ENCODE measurements around the gene AUTS2.
"Not testable (repeated sequence)": the region's sequence is repeated elsewhere in the genome, so short reads cannot be mapped to it uniquely, and the experiment has no call there.

Gene AUTS2

DNA sequence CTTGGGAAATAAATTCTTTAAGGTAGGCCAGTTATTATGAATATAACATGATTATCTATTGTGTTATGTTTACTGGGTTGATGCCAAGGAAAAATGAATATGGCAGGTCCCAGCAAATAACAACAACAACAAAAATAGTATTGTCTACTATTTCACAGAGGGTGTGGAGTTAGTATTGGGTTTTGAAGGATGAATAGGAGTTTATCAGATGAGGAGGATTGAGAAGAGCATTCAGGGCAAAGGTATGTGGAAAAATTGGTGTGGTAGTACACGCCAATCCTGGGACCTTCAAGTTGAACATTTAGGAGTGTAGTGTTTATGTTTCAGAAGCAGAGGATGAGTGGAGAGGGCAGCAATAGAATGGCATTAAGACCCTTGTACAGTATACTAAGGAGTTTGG, 671.9 kb downstream of the AUTS2 start:
- no peaks in the 10 kb centered on the region for H3F3A ChIP-seq (ENCODE audit: insufficient read depth, low read length)
- no peaks in the 10 kb centered on the region for H3K79me2 ChIP-seq (ENCODE audit: insufficient read depth, low read length)
- H3K36me3 ChIP-seq (ENCODE audit: insufficient read depth, low read length) = no peaks in the 10 kb centered on the region
- no peaks in the 10 kb centered on the region for H4K20me1 ChIP-seq (ENCODE audit: insufficient read depth, low read length)
- no peaks in the 10 kb centered on the region for H3K27me3 ChIP-seq (ENCODE audit: insufficient read depth, low read length)
- H3K4me1 ChIP-seq (ENCODE audit: insufficient read depth, low read length, severe bottlenecking) = no peaks in the 10 kb centered on the region
- H3K4me3 ChIP-seq (ENCODE audit: low read depth, low read length, poor library complexity, severe bottlenecking) = no peak overlapping the region
- no peak for TF ChIP-seq CTCF (IDR thresholded peaks at IDR 0.05; ENCODE audit: low read length)
- no peak for TF ChIP-seq EZH2 (IDR thresholded peaks at IDR 0.05; ENCODE audit: borderline replicate concordance, low read length)
- no peak overlapping the region for H3K9ac ChIP-seq (ENCODE audit: low read length)
- H2AFZ ChIP-seq (ENCODE audit: low read length) = no peak overlapping the region
- no peak overlapping the region for H3K4me2 ChIP-seq (ENCODE audit: low read length)
- H3K9me3 ChIP-seq (ENCODE audit: low read length) = no peaks in the 10 kb centered on the region
- no peaks in the 10 kb centered on the region for H3K9me2 ChIP-seq (ENCODE audit: low read depth, low read length)
- no peak overlapping the region for H3K27ac ChIP-seq (ENCODE audit: low read depth, low read length, poor library complexity, severe bottlenecking)

DNA sequence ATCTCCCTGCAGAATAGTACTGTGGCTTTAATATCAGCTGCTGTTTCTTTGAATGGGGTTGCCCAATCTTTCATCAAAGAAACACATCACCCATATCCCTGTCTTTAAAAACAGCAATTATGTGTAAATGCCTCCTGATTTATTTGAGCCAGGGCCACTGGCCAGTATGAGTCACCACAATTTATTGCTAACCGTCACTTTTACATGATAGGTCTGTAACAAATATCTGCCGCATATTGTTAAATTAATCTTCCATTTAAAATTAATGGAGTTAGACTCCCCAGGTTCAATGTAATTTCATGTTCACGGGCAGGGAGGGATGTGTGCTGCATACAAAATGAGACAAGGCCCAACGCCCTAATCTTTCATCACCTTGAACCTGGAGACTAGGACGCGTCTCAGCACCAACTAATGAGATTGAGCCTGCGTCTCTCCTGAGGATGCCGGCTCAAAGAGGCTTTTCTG, 673.4 kb downstream of the AUTS2 start:
- no peak for TF ChIP-seq EZH2 (IDR thresholded peaks at IDR 0.05; ENCODE audit: borderline replicate concordance, low read length)
- no peak for TF ChIP-seq CTCF (IDR thresholded peaks at IDR 0.05; ENCODE audit: low read length)
- Histone ChIP-seq H3K4me2 (ENCODE audit: low read length) (no peak overlapping the region), H3F3A (ENCODE audit: insufficient read depth, low read length) (no peaks in the 10 kb centered on the region), H2AFZ (ENCODE audit: low read length) (no peak overlapping the region), H3K36me3 (ENCODE audit: insufficient read depth, low read length) (no peaks in the 10 kb centered on the region), H3K27me3 (ENCODE audit: insufficient read depth, low read length) (no peaks in the 10 kb centered on the region), H3K79me2 (ENCODE audit: insufficient read depth, low read length) (no peaks in the 10 kb centered on the region), H3K9me2 (ENCODE audit: low read depth, low read length) (no peaks in the 10 kb centered on the region), H3K4me3 (ENCODE audit: low read depth, low read length, poor library complexity, severe bottlenecking) (no peak overlapping the region), H3K9me3 (ENCODE audit: low read length) (no peaks in the 10 kb centered on the region), H4K20me1 (ENCODE audit: insufficient read depth, low read length) (no peaks in the 10 kb centered on the region), H3K27ac (ENCODE audit: low read depth, low read length, poor library complexity, severe bottlenecking) (no peak overlapping the region), H3K4me1 (ENCODE audit: insufficient read depth, low read length, severe bottlenecking) (no peaks in the 10 kb centered on the region), H3K9ac (ENCODE audit: low read length) (no peak overlapping the region)

- not testable (repeated sequence) for H3K9me3 ChIP-seq (ENCODE audit: low read length); H3K36me3 ChIP-seq (ENCODE audit: insufficient read depth, low read length); H3K4me3 ChIP-seq (ENCODE audit: low read depth, low read length, poor library complexity, severe bottlenecking); H4K20me1 ChIP-seq (ENCODE audit: insufficient read depth, low read length); H2AFZ ChIP-seq (ENCODE audit: low read length); H3K79me2 ChIP-seq (ENCODE audit: insufficient read depth, low read length); H3K27ac ChIP-seq (ENCODE audit: low read depth, low read length, poor library complexity, severe bottlenecking); H3K4me2 ChIP-seq (ENCODE audit: low read length); H3K9me2 ChIP-seq (ENCODE audit: low read depth, low read length); H3K27me3 ChIP-seq (ENCODE audit: insufficient read depth, low read length); H3F3A ChIP-seq (ENCODE audit: insufficient read depth, low read length); H3K9ac ChIP-seq (ENCODE audit: low read length); H3K4me1 ChIP-seq (ENCODE audit: insufficient read depth, low read length, severe bottlenecking)
Observed at GRCh38 chr7:70275570-70275969, 677.3 kb downstream of the AUTS2 start.

GRCh38 chr7:70285187-70285586, 686.9 kb downstream of the AUTS2 start:
- H3K27me3 ChIP-seq (ENCODE audit: insufficient read depth, low read length) = no peaks in the 10 kb centered on the region
- no peaks in the 10 kb centered on the region for H3K9me3 ChIP-seq (ENCODE audit: low read length)
- H2AFZ ChIP-seq (ENCODE audit: low read length) = no peak overlapping the region
- H4K20me1 ChIP-seq (ENCODE audit: insufficient read depth, low read length) = no peaks in the 10 kb centered on the region
- no peaks in the 10 kb centered on the region for H3K36me3 ChIP-seq (ENCODE audit: insufficient read depth, low read length)
- H3K4me2 ChIP-seq (ENCODE audit: low read length) = no peak overlapping the region
- no peak overlapping the region for H3K4me3 ChIP-seq (ENCODE audit: low read depth, low read length, poor library complexity, severe bottlenecking)
- no peak overlapping the region for H3K9ac ChIP-seq (ENCODE audit: low read length)
- no peaks in the 10 kb centered on the region for H3K4me1 ChIP-seq (ENCODE audit: insufficient read depth, low read length, severe bottlenecking)
- H3F3A ChIP-seq (ENCODE audit: insufficient read depth, low read length) = no peaks in the 10 kb centered on the region
- no peaks in the 10 kb centered on the region for H3K79me2 ChIP-seq (ENCODE audit: insufficient read depth, low read length)
- no peak overlapping the region for H3K27ac ChIP-seq (ENCODE audit: low read depth, low read length, poor library complexity, severe bottlenecking)
- TF ChIP-seq EZH2 (IDR thresholded peaks at IDR 0.05; ENCODE audit: borderline replicate concordance, low read length) (no peak), CTCF (IDR thresholded peaks at IDR 0.05; ENCODE audit: low read length) (no peak)
- H3K9me2 ChIP-seq (ENCODE audit: low read depth, low read length) = no peaks in the 10 kb centered on the region

Measured in OCI-LY1 (cell line).